Stimulated activated CD4-positive, alpha-beta T cell treated with anti-CD3 and anti-CD28 coated beads, Interleukin-2, amount 100 ng/mL, for 4 hours (primary cell): ENCODE data around the gene LRRC4B.
"Not testable (repeated sequence)": the region's sequence is repeated elsewhere in the genome, so short reads cannot be mapped to it uniquely, and the experiment has no call there.

Experiments
- DNase-seq: peaks from one replicate; pipeline ENCODE4 v3.0.0-alpha.2; 2020; ENCODE audit warnings: low read depth

LRRC4B gene, protein sequence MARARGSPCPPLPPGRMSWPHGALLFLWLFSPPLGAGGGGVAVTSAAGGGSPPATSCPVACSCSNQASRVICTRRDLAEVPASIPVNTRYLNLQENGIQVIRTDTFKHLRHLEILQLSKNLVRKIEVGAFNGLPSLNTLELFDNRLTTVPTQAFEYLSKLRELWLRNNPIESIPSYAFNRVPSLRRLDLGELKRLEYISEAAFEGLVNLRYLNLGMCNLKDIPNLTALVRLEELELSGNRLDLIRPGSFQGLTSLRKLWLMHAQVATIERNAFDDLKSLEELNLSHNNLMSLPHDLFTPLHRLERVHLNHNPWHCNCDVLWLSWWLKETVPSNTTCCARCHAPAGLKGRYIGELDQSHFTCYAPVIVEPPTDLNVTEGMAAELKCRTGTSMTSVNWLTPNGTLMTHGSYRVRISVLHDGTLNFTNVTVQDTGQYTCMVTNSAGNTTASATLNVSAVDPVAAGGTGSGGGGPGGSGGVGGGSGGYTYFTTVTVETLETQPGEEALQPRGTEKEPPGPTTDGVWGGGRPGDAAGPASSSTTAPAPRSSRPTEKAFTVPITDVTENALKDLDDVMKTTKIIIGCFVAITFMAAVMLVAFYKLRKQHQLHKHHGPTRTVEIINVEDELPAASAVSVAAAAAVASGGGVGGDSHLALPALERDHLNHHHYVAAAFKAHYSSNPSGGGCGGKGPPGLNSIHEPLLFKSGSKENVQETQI

GRCh38 chr19:50567882-50568727 is at the start of gene LRRC4B:
Gene LRRC4B, minus strand, starts transcription at chr19:50568435. Its CDS starts 19,597 bp downstream, at chr19:50548838.
- DNase-seq, result no peak

DNA sequence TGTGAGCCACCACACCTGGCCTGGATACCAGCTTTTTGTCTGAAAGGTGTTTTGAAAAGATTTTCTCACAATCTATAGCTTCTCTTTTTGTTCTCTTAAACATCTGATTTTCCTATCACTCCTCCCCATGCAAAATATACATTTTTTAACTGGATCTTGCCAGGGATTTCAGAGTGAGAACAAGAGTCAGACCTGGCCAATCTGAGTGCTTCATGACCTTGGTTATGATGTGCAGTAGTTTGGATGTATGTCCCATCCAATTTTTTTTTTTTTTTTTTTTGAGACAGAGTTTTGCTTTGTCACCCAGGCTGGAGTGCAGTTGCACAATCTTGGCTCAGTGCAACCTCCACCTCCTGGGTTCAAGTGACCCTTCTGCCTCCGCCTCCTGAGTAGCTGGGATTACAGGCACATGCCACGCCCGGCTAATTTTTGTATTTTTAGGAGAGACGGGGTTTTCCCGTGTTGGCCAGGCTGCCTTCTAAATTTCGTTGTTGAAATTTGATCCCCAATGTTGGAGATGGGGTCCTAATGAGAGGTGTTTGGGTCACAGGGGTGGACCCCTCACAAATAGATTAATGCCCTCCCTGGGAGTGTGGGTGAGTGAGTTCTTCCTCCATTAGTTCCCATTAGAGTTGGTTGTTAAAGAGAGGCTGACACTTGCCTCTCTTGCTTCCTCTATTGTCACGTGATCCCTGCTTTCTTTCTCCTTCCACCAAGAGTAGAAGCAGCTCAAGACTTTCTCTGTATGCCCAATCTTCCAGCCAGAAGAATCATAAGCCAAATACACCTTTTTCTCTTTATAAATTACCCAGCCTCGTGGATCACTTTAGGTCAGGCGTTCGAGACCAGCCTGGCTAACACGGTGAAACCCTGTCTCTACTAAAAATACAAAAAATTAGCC is 44.5 kb upstream of the LRRC4B start:
- DNase-seq, result not testable (repeated sequence)

DNA sequence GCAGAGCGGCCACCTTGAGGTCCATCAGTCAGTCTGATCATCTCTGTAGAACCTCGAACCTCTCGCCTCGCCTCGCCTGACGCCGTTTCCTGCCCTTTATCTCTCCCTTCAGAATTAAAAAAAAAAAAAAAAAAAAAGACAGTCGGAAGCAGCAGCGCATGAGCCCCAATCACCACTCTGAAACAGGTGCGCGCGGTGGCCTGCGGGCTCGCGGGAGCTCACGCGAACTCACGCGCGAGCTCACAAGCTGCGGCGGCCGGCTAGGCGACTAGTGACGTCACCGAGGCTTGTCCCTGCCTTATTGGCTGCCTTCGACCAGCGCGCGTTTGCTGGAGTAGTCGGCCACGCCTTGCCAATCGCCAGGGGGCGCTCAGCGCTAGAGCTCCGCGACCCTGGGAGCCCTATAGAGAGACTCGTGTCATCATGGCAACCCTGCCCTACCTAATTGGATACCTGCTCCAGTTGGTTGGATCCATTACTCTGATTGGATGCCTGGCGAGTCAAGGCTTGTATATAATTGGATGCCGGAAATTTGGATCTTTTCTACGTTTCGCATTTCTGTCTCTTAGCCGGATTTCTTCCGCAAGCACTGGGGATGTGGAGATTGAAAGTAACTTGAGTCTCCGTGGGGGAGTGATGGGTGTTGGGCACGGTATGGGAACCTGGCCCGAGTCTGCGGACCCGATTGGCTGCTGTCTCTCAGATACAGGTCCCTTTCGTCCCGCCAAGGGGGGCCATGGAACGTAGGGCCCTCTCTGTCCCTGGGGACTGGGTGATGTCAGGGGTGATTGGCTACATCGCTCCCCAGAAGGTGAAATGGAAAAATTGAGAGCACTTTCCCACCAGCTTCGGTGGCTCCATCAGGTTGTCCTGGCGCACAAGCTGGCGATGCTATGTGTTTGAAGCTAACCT is 39.9 kb upstream of the LRRC4B start:
- peak; percentile 65 for DNase-seq

GRCh38 chr19:50607388-50607787 is 39.2 kb upstream of the LRRC4B start:
- DNase-seq, result no peak

- not testable (repeated sequence) for DNase-seq
Measured at GRCh38 chr19:50606059-50606836, 38.0 kb upstream of the LRRC4B start.

DNA sequence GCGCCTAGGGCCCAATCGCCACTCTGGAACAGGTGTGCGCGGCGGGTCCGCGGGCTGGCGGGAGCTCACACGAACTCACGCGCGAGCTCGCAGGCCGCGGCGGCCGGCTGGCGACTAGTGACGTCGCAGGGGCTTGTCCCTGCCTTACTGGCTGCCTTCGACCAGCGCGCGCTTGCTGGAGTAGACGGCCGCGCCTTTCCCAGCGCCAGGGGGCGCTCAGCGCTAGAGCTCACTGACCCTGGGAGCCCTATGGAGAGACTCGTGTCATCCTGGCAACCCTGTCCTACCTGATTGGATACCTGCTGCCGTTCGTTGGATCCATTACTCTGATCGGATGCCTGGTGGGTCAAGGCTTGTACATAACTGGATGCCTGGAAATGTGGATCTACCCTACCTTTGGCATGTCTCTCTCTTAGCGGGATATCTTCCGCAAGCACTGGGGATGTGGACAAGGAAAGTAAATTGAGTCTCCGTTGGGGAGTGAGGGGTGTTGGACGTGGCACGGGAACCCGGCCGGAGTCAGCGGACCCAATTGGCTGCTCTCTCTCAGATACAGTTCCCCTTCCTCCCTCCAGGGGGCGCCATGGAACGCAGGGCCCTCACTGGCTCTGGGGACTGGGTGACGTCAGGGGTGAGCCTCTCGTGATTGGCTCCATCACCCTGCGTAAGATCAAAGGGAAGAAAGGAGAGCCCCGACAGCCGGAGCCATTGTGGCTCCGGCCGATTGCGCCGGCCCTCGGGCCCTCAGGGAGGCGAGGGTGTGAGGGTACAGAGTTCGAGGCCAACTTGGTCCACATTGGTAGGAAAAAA is 36.2 kb upstream of the LRRC4B start:
- DNase-seq, result not testable (repeated sequence)

DNA sequence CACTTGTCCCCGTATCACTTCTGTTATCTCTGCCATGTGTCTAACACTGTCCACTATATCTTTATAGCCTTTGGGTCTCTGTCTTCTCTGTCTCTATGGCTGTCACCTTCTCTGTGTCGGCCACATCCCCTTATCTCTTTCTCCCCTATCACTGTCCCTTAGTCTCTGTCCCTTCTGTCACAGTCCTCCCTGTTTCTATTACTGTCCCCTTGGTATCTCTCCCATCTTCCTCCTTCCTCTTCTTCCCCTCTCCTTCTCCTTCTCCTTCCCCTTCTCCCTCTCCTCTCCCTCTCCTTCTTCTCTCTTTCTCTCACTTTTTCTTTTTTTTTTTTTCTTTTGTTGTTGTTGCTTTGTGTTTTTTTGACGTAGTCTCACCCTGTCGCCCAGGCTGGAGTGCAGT is 34.7 kb upstream of the LRRC4B start:
- DNase-seq, result no peak

DNA sequence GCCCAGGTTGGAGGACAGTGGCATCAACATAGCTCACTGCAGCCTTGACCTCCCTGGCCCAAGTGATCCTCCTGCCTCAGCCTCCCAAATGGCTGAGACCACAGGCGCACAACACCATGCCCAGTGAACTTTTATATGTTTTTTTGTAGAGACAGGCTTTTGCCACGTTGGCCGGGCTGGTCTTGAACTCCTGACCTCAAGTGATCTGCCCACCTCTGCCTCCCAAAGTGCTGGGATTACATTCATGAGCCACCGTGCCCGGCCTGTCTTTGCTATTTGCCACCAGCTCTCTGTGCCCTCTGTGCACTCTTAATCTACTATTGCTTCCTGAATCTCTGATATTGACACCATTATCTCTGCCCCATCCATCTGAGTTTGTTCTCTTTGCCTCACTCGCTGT is 34.3 kb upstream of the LRRC4B start:
- DNase-seq, result no peak

- DNase-seq, result no peak
Measured at GRCh38 chr19:50602089-50602422, 33.8 kb upstream of the LRRC4B start.

DNA sequence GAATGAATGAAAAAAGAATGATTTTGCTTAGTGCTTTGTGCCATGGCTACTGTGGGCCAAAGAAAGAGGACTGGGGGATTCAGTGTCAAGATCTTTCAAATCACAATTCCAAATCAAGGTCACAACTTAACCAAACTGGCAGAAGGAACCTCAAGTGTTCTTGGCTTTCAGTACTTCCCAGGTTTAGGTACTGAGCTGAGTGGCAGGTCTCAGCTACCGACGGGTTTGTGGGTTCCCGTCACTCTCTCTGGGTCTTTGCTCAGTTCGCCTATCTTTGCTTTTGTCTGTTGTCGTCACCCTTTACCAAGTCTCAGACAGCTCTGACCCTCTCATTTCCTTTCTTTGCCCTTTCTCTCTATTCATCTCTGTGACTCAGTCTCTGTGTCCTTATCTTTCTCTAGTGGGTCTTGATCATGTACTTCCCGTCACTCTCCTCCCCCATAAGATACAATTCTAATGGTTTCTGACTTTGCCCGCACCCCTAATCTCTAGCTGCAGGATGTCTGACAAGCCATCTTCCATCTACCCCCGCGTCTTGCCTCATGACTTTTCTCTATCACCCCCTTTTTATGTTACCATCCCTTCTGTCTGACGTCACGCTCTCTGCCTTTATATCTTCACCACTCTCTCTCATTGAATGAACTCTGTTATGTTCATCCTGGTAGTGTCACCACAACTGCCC is 33.3 kb upstream of the LRRC4B start:
- no peak for DNase-seq

DNA sequence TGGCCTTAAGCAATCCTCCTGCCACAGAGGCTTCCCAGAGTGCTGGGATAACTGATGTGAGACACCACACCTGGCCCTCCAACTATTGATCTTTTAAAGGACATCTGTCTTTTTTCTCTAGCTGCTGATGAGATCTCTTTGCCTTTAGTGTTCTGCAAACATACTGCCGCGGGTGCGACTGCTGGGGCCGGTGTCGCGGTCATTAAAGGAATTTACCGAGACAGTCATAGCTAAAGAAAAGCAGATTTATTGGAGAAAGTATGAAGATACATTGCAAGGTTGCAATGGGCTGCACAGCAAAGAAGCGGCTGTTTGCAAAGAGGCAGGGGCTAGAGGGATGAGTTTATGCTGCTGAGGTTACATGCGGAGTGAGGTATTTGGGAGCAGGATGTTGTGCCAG is 31.2 kb upstream of the LRRC4B start:
- DNase-seq, result no peak

DNA sequence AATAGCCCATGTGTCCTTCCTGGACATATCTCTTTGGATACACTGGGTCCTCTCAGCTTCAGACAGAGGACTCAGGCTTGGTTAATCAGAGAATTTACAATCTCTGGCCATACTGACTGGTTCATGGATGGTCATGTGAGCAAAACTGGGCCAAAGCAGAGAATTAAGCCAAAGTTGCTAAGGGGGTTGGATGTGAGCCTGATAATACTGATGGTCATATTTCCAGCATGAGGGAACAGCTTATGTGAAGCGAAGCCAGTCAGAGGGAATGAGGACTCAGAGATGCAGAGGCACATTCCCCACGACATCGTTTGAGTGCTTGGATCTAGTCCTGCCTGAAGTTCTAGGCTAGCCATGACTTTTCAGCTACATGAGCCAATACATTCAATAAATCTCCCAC is 22.0 kb upstream of the LRRC4B start:
- no peak for DNase-seq

DNA sequence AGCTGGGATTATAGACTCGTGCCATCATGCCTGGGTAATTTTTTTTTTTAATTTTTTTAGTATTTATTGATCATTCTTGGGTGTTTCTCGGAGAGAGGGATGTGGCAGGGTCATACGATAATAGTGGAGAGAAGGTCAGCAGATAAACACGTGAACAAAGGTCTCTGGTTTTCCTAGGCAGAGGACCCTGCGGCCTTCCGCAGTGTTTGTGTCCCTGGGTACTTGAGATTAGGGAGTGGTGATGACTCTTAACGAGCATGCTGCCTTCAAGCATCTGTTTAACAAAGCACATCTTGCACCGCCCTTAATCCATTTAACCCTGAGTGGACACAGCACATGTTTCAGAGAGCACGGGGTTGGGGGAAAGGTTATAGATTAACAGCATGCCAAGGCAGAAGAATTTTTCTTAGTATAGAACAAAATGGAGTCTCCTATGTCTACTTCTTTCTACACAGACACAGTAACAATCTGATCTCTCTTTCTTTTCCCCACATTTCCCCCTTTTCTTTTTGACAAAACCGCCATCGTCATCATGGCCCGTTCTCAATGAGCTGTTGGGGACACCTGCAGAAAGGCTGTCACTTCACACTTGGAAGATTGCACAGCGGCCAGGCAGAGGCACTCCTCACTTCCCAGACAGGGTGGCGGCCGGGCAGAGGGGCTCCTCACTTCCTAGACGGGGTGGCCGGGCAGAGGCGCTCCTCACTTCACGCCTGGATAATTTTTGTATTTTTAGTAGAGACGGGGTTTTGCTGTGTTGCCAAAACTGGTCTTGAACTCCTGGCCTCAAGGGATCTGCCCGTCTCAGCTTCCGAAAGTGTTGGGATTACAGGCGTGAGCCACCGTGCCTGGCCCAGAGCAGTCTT is 13.8 kb upstream of the LRRC4B start:
- DNase-seq, result not testable (repeated sequence)

GRCh38 chr19:50580970-50581634 is 12.9 kb upstream of the LRRC4B start:
- no peak for DNase-seq

- no peak for DNase-seq
Measured at GRCh38 chr19:50580240-50580639, 12.0 kb upstream of the LRRC4B start.

DNA sequence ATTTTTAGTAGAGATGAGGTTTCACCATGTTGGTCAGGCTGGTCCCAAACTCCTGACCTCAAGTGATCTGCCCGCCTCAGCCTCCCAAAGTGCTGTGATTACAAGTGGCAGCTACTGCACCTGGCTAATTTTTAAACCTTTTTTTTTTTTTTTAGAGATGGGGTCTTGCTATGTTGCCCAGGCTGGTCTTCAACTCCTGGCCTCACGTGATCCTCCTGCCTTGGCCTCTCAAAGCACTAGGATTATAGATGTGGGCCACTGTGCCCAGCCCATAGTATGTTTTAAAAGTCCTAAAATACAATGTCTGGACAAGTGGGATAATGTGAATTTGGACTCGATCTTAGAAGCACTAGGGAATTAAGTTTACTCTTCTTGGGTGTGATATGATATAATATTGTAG is 8.5 kb upstream of the LRRC4B start:
- DNase-seq, result not testable (repeated sequence)
